Astrocyte (in vitro differentiated cells and primary cell): ENCODE measurements around the gene SPATA13. TPM values are rescaled to one million over a fixed set of nuclear protein-coding genes. Genes with fewer than 3 reads are reported as not detected.
A peak's percentile ranks its signal among the peaks of the same experiment; 100 is the strongest.

Source experiments
- DNase-seq: peaks from one replicate; pipeline ENCODE4 v3.0.0-alpha.2; 2010; ENCODE audit warnings: low read depth
- FAIRE-seq: peaks from 2 replicates; lab custom pipeline; 2011; peaks lifted over from hg19 to GRCh38; lab: Jason Lieb, UNC
- H2AFZ ChIP-seq: 2 replicates; pipeline ENCODE4 v1.6.0; 2012; ENCODE audit warnings: low read depth, low read length, inconsistent platforms
- H3K27ac ChIP-seq: 2 replicates; pipeline ENCODE4 v1.5.1; 2011; ENCODE audit warnings: low read depth, low read length, inconsistent platforms
- H3K27me3 ChIP-seq: 2 replicates; pipeline ENCODE4 v1.6.0; 2011; ENCODE audit warnings: low read length, inconsistent platforms; ENCODE audit not compliant: insufficient read depth
- H3K36me3 ChIP-seq: 2 replicates; pipeline ENCODE4 v1.5.1; 2011; ENCODE audit warnings: low read length, inconsistent platforms; ENCODE audit not compliant: insufficient read depth
- H3K4me1 ChIP-seq: 2 replicates; pipeline ENCODE4 v1.5.1; 2011; ENCODE audit warnings: low read length, inconsistent platforms; ENCODE audit not compliant: insufficient read depth
- H3K4me2 ChIP-seq: 2 replicates; pipeline ENCODE4 v1.6.0; 2012; ENCODE audit warnings: low read length, inconsistent platforms
- H3K4me3 ChIP-seq: 2 replicates; pipeline ENCODE4 v1.5.1; 2011; ENCODE audit warnings: low read depth, mild to moderate bottlenecking, low read length, inconsistent platforms; ENCODE audit not compliant: insufficient read depth
- H3K79me2 ChIP-seq: 2 replicates; pipeline ENCODE4 v1.6.0; 2012; ENCODE audit warnings: mild to moderate bottlenecking, low read length, inconsistent platforms; ENCODE audit not compliant: insufficient read depth
- H3K9ac ChIP-seq: 2 replicates; pipeline ENCODE4 v1.6.0; 2012; ENCODE audit warnings: mild to moderate bottlenecking, low read length, inconsistent platforms
- H3K9me3 ChIP-seq: 2 replicates; pipeline ENCODE4 v1.5.1; 2012; ENCODE audit warnings: low read depth, mild to moderate bottlenecking, low read length, inconsistent platforms; ENCODE audit not compliant: insufficient read depth
- H4K20me1 ChIP-seq: 2 replicates; pipeline ENCODE4 v1.6.0; 2012; ENCODE audit warnings: low read length, inconsistent platforms; ENCODE audit not compliant: insufficient read depth
- H3K27ac Mint-ChIP-seq: one replicate; pipeline ENCODE4 v1.8.0; 2021; ENCODE audit warnings: mild to moderate bottlenecking, mixed read lengths; ENCODE audit not compliant: unreplicated experiment
- H3K27me3 Mint-ChIP-seq: one replicate; pipeline ENCODE4 v1.8.0; 2021; ENCODE audit warnings: low read depth, mixed read lengths; ENCODE audit not compliant: unreplicated experiment
- H3K36me3 Mint-ChIP-seq: one replicate; pipeline ENCODE4 v1.8.0; 2021; ENCODE audit warnings: low read depth, mixed read lengths; ENCODE audit not compliant: unreplicated experiment
- H3K4me1 Mint-ChIP-seq: one replicate; pipeline ENCODE4 v1.8.0; 2021; ENCODE audit warnings: low read depth, mixed read lengths; ENCODE audit not compliant: unreplicated experiment
- H3K4me3 Mint-ChIP-seq: one replicate; pipeline ENCODE4 v1.8.0; 2021; ENCODE audit warnings: mild to moderate bottlenecking, moderate library complexity, mixed read lengths; ENCODE audit not compliant: unreplicated experiment
- H3K9me3 Mint-ChIP-seq: one replicate; pipeline ENCODE4 v1.8.0; 2021; ENCODE audit warnings: mild to moderate bottlenecking, mixed read lengths; ENCODE audit not compliant: unreplicated experiment
- EZH2 ChIP-seq: IDR thresholded peaks from 2 replicates; pipeline ENCODE4 v1.6.1; 2012; ENCODE audit warnings: mild to moderate bottlenecking, low read length, inconsistent platforms; ENCODE audit not compliant: insufficient read depth
- total RNA-seq: library from RNA; stranded (reverse); gene quantifications from 2 replicates; pipeline ENCODE4 v1.2.1, GENCODE V29; 2021
- TF ChIP-seq, protein P1 (sequence below): IDR thresholded peaks from 2 replicates; pipeline ENCODE4 v1.5.1; 2011; ENCODE audit warnings: low read depth, mild to moderate bottlenecking, inconsistent platforms, low read length, moderate library complexity; ENCODE audit not compliant: insufficient read depth

Gene SPATA13
- total RNA-seq, 1 donor from 2014 or later, result 6.2 TPM

DNA sequence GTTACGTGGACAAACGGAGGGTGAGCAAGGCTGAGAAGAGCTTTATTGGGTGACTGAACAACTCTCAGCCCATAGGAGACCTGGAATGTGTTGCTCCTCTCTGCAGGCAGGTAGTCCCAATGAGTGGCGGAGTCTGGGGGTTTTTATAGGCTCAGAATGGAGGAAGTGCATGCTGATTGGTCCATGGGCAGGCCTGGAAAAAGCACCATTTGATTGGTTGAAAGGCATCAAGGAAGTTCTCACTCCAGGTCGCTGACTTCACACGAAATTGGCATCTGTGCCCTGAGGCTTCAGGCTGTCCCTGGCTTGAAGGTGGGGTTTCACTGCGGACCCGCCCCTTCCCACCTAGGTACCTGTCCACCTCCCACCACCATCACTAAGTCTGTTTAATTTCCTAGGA, 65.4 kb downstream of the SPATA13 start:
- H3K27me3 Mint-ChIP-seq, result no peaks in the 10 kb centered on the region
- H3K9me3 ChIP-seq, result no peaks in the 10 kb centered on the region
- peaks cover 11% of the 10 kb centered on the region for H4K20me1 ChIP-seq
- H3K4me3 Mint-ChIP-seq, result no peak overlapping the region
- H3K79me2 ChIP-seq, result no peaks in the 10 kb centered on the region
- H3K4me3 ChIP-seq, result no peak overlapping the region
- no peak overlapping the region for H2AFZ ChIP-seq
- H3K4me1 Mint-ChIP-seq, result peaks cover 5% of the 10 kb centered on the region
- no peaks in the 10 kb centered on the region for H3K36me3 ChIP-seq
- no peaks in the 10 kb centered on the region for H3K36me3 Mint-ChIP-seq
- no peaks in the 10 kb centered on the region for H3K4me1 ChIP-seq
- no peak overlapping the region for H3K9ac ChIP-seq
- FAIRE-seq, result no peak
- no peak overlapping the region for H3K4me2 ChIP-seq
- TF ChIP-seq, protein P1, sequence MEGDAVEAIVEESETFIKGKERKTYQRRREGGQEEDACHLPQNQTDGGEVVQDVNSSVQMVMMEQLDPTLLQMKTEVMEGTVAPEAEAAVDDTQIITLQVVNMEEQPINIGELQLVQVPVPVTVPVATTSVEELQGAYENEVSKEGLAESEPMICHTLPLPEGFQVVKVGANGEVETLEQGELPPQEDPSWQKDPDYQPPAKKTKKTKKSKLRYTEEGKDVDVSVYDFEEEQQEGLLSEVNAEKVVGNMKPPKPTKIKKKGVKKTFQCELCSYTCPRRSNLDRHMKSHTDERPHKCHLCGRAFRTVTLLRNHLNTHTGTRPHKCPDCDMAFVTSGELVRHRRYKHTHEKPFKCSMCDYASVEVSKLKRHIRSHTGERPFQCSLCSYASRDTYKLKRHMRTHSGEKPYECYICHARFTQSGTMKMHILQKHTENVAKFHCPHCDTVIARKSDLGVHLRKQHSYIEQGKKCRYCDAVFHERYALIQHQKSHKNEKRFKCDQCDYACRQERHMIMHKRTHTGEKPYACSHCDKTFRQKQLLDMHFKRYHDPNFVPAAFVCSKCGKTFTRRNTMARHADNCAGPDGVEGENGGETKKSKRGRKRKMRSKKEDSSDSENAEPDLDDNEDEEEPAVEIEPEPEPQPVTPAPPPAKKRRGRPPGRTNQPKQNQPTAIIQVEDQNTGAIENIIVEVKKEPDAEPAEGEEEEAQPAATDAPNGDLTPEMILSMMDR, result no peak
- no peak for TF ChIP-seq EZH2
- no peaks in the 10 kb centered on the region for H3K9me3 Mint-ChIP-seq
- no peak overlapping the region for H3K27ac ChIP-seq
- DNase-seq, result no peak
- no peaks in the 10 kb centered on the region for H3K27me3 ChIP-seq
- H3K27ac Mint-ChIP-seq, result no peak overlapping the region

DNA sequence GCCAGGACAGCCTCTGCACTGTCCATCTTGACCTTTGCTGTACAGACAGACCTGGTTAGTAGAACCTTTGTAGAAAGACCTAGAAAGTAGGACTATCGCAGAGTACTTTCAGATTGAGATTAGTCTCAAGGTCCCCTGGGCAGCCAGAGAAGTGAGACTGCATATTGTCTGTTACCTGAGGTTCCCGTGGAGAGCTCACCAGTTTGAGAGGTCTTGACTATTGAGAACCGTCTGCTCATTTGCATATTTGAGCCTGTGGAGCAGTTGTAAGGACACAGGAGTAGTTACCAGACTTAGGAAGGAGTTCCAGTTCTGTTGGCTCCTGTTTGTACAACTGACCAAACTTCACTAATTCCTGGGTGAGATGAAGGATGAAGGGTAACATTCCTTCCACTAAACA, 66.2 kb downstream of the SPATA13 start:
- FAIRE-seq, result no peak
- Histone ChIP-seq H3K4me2 (no peak overlapping the region), H3K27ac (no peak overlapping the region), H3K27me3 (no peaks in the 10 kb centered on the region), H2AFZ (no peak overlapping the region), H4K20me1 (peaks cover 11% of the 10 kb centered on the region), H3K9ac (no peak overlapping the region), H3K79me2 (peaks cover under 1% of the 10 kb centered on the region), H3K36me3 (no peaks in the 10 kb centered on the region), H3K9me3 (no peaks in the 10 kb centered on the region), H3K4me3 (no peak overlapping the region), H3K4me1 (no peaks in the 10 kb centered on the region)
- Mint-ChIP-seq H3K4me1 (no peaks in the 10 kb centered on the region), H3K27ac (no peak overlapping the region), H3K27me3 (no peaks in the 10 kb centered on the region), H3K36me3 (no peaks in the 10 kb centered on the region), H3K4me3 (no peak overlapping the region), H3K9me3 (no peaks in the 10 kb centered on the region)
- DNase-seq, result no peak
- no peak for TF ChIP-seq EZH2
- TF ChIP-seq, protein P1, result no peak

DNA sequence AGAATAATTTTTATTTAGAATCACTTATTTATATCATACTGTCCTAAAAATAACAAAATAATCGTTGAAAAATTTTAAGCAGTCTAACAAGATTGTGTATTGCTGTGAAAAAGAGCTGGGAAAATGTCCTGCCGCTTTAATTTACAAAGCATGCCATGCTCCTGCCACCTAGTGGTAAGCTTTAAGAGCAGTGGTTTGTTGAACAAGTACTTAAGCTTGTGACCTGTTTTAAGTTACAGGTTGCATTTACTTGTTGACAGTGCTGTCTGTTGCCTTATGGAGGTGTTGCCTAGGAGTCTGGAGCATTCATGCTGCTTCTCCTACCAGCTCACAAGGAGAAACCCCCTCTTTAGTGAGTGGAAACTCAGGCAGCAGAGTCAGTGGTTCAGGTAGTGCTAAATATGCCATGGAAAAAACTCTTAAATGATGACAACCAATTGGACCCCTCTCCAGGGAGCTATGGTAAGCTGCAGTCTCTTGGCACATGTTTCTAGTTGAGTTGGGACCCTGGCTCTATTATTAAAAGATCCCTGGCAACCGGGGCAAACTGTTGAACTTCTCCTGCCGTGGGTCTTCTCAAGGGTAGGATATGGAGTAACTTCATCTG, 68.4 kb downstream of the SPATA13 start:
- H3K9ac ChIP-seq, result no peak overlapping the region
- peaks cover 4% of the 10 kb centered on the region for H3K79me2 ChIP-seq
- TF ChIP-seq, protein P1, result peak; percentile 98
- no peak for TF ChIP-seq EZH2
- DNase-seq, result peak; percentile 51
- peak; percentile 45 for FAIRE-seq
- Mint-ChIP-seq H3K4me1 (peaks cover 10% of the 10 kb centered on the region), H3K27me3 (no peaks in the 10 kb centered on the region), H3K9me3 (no peaks in the 10 kb centered on the region), H3K27ac (no peak overlapping the region), H3K36me3 (no peaks in the 10 kb centered on the region), H3K4me3 (no peak overlapping the region)
- no peak overlapping the region for H3K27ac ChIP-seq
- H3K9me3 ChIP-seq, result no peaks in the 10 kb centered on the region
- peaks cover 11% of the 10 kb centered on the region for H4K20me1 ChIP-seq
- no peak overlapping the region for H3K4me2 ChIP-seq
- H3K27me3 ChIP-seq, result no peaks in the 10 kb centered on the region
- H3K4me3 ChIP-seq, result no peak overlapping the region
- no peak overlapping the region for H2AFZ ChIP-seq
- H3K4me1 ChIP-seq, result no peaks in the 10 kb centered on the region
- no peaks in the 10 kb centered on the region for H3K36me3 ChIP-seq
